Measurements from ENCODE around the gene RAPGEF4. TPM values are rescaled to one million over a fixed set of nuclear protein-coding genes. Genes with fewer than 3 reads are reported as not detected.
A peak's percentile ranks its signal among the peaks of the same experiment; 100 is the strongest.

Gene RAPGEF4
- total RNA-seq, 1 experiment from 2014 or later: not detected

- peaks cover 8% of the 10 kb centered on the region for H3K4me1 Mint-ChIP-seq (ENCODE audit: insufficient read depth, unreplicated experiment)
- CTCF ChIA-PET: interaction anchor here (0.8 kb wide), 1 partner anchor 18 kb away, joined by 3 read pairs; no protein-coding TSS in a partner anchor
- H3K27me3 Mint-ChIP-seq (ENCODE audit: insufficient read depth, unreplicated experiment): no peaks in the 10 kb centered on the region
- intact Hi-C loops (cut with micrococcal nuclease): no loop called here
- no peak overlapping the region for H3K27ac Mint-ChIP-seq (ENCODE audit: low read depth, unreplicated experiment)
- H3K4me3 Mint-ChIP-seq (ENCODE audit: unreplicated experiment): no peak overlapping the region
- no peak for DNase-seq (ENCODE audit: unreplicated experiment)
- H3K9me3 Mint-ChIP-seq (ENCODE audit: unreplicated experiment): no peaks in the 10 kb centered on the region
- TF ChIP-seq, protein P1, sequence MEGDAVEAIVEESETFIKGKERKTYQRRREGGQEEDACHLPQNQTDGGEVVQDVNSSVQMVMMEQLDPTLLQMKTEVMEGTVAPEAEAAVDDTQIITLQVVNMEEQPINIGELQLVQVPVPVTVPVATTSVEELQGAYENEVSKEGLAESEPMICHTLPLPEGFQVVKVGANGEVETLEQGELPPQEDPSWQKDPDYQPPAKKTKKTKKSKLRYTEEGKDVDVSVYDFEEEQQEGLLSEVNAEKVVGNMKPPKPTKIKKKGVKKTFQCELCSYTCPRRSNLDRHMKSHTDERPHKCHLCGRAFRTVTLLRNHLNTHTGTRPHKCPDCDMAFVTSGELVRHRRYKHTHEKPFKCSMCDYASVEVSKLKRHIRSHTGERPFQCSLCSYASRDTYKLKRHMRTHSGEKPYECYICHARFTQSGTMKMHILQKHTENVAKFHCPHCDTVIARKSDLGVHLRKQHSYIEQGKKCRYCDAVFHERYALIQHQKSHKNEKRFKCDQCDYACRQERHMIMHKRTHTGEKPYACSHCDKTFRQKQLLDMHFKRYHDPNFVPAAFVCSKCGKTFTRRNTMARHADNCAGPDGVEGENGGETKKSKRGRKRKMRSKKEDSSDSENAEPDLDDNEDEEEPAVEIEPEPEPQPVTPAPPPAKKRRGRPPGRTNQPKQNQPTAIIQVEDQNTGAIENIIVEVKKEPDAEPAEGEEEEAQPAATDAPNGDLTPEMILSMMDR (IDR thresholded peaks at IDR 0.05; ENCODE audit: unreplicated experiment): no peak
- H3K36me3 Mint-ChIP-seq (ENCODE audit: insufficient read depth, unreplicated experiment): no peaks in the 10 kb centered on the region
- no TSS peak for BruUV-seq (replicated peaks)
- POLR2A ChIA-PET: interaction anchor here (0.6 to 0.7 kb wide), 2 partner anchors 41 to 1558 kb away, joined by 3 to 4 read pairs; no protein-coding TSS in a partner anchor
Observed at GRCh38 chr2:172991031-172991430, 255.4 kb downstream of the RAPGEF4 start.

DNA sequence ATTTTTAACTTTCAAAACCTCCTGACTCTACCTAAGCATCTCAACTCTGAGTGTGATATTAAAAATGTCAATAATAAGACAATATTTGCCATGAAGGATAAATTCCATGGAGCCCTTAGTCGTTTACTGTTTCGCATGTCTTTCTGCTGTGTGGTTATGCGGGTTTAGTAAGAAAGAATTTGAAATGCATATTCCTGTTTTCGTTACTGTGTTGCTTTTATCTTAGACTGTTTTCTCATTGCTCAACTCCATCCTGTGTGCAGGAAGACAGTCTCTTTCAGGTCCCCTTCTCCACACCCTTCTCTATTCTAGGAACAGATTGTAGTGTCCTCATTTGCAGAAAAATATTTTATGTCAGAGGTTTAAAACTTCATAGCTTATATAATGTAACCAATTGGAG lies 257.5 kb downstream of the RAPGEF4 start:
- Mint-ChIP-seq H3K36me3 (ENCODE audit: insufficient read depth, unreplicated experiment) (no peaks in the 10 kb centered on the region), H3K4me1 (ENCODE audit: insufficient read depth, unreplicated experiment) (peaks cover 19% of the 10 kb centered on the region), H3K27ac (ENCODE audit: low read depth, unreplicated experiment) (no peak overlapping the region), H3K4me3 (ENCODE audit: unreplicated experiment) (no peak overlapping the region), H3K27me3 (ENCODE audit: insufficient read depth, unreplicated experiment) (no peaks in the 10 kb centered on the region), H3K9me3 (ENCODE audit: unreplicated experiment) (no peaks in the 10 kb centered on the region)
- BruUV-seq (replicated peaks): no TSS peak
- TF ChIP-seq, protein P1 (IDR thresholded peaks at IDR 0.05; ENCODE audit: unreplicated experiment): no peak
- DNase-seq (ENCODE audit: unreplicated experiment): no peak
- ChIA-PET CTCF (interaction anchor here (0.7 to 4.8 kb wide), 5 partner anchors 8 to 97 kb away, joined by 3 to 21 read pairs (median 3); no protein-coding TSS in a partner anchor), POLR2A (interaction anchor here (1.0 kb wide), 1 partner anchor 67 kb away, joined by 3 read pairs; no protein-coding TSS in a partner anchor)
- intact Hi-C loops (cut with micrococcal nuclease): no loop called here

- DNase-seq (ENCODE audit: unreplicated experiment): no peak
- no peaks in the 10 kb centered on the region for H3K27me3 Mint-ChIP-seq (ENCODE audit: insufficient read depth, unreplicated experiment)
- TF ChIP-seq, protein P1 (IDR thresholded peaks at IDR 0.05; ENCODE audit: unreplicated experiment): no peak
- H3K9me3 Mint-ChIP-seq (ENCODE audit: unreplicated experiment): no peaks in the 10 kb centered on the region
- H3K4me1 Mint-ChIP-seq (ENCODE audit: insufficient read depth, unreplicated experiment): peaks cover 19% of the 10 kb centered on the region
- no peak overlapping the region for H3K27ac Mint-ChIP-seq (ENCODE audit: low read depth, unreplicated experiment)
- H3K4me3 Mint-ChIP-seq (ENCODE audit: unreplicated experiment): no peak overlapping the region
- intact Hi-C loops (cut with micrococcal nuclease): no loop called here
- ChIA-PET POLR2A (interaction anchor here (0.6 kb wide), 1 partner anchor 147 kb away, joined by 3 read pairs; no protein-coding TSS in a partner anchor), CTCF (interaction anchor here (0.7 to 4.8 kb wide), 4 partner anchors 9 to 28 kb away, joined by 3 to 21 read pairs (median 6); no protein-coding TSS in a partner anchor)
- no TSS peak for BruUV-seq (replicated peaks)
- no peaks in the 10 kb centered on the region for H3K36me3 Mint-ChIP-seq (ENCODE audit: insufficient read depth, unreplicated experiment)
Observed at GRCh38 chr2:172993931-172994717, 258.5 kb downstream of the RAPGEF4 start.

- no peaks in the 10 kb centered on the region for H3K36me3 Mint-ChIP-seq (ENCODE audit: insufficient read depth, unreplicated experiment)
- BruUV-seq (replicated peaks): no TSS peak
- CTCF ChIA-PET: interaction anchor here (0.6 to 4.8 kb wide), 5 partner anchors 10 to 325 kb away, joined by 3 to 21 read pairs (median 6); no protein-coding TSS in a partner anchor
- POLR2A ChIA-PET: interaction anchor here (0.9 to 1.5 kb wide), 3 partner anchors 9 to 159 kb away, joined by 3 to 8 read pairs (median 3); no protein-coding TSS in a partner anchor
- no peak overlapping the region for H3K4me3 Mint-ChIP-seq (ENCODE audit: unreplicated experiment)
- H3K4me1 Mint-ChIP-seq (ENCODE audit: insufficient read depth, unreplicated experiment): peaks cover 19% of the 10 kb centered on the region
- TF ChIP-seq, protein P1 (IDR thresholded peaks at IDR 0.05; ENCODE audit: unreplicated experiment): no peak
- no peaks in the 10 kb centered on the region for H3K27me3 Mint-ChIP-seq (ENCODE audit: insufficient read depth, unreplicated experiment)
- no peaks in the 10 kb centered on the region for H3K9me3 Mint-ChIP-seq (ENCODE audit: unreplicated experiment)
- no peak for DNase-seq (ENCODE audit: unreplicated experiment)
- peak overlapping the region; percentile 83 for H3K27ac Mint-ChIP-seq (ENCODE audit: low read depth, unreplicated experiment)
- intact Hi-C loops (cut with micrococcal nuclease): no loop called here
Observed at GRCh38 chr2:172994864-172995263, 259.2 kb downstream of the RAPGEF4 start.

Data from MCF 10A (cell line).